ENCODE data around the gene PIP5K1C.

The PIP5K1C gene

DNA sequence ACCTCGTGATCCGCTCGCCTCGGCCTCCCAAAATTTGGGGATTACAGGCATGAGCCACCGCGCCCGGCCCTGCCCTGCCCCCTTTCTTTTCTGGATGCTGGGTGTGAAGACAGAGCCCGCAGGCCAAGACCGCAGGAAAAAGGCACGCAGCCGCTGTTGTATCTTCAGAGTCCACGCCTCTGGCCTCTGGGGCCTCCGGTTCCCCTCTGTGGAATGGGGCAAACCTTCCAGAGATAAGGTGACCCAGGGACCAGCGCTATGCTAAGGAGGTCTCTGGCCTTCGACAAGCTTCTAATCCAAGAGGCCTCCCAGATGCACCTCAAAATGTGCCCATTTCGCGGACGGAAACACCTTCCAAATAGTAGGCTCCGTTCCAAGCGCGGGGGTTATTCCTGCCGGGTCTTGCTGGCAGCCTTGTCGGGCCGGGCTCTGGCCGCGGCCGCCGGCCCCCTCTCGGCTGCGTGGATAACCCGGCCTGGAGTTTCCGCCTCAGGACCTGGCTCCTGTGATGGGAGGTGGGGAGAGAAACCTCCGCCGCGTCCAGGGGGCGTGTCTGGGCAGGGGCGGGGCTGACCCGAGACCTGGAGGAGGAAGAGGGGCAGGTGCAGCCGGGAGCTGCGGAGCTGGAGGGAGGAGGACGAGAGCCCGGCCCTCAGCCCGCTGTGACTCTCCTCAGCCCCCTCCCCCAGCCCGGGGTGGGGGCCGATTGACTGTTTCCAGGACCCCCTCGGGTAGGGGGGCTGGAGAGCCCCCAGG, 21.0 kb upstream of the PIP5K1C start:
- DNase-seq = peak; percentile 87 to 93

DNA sequence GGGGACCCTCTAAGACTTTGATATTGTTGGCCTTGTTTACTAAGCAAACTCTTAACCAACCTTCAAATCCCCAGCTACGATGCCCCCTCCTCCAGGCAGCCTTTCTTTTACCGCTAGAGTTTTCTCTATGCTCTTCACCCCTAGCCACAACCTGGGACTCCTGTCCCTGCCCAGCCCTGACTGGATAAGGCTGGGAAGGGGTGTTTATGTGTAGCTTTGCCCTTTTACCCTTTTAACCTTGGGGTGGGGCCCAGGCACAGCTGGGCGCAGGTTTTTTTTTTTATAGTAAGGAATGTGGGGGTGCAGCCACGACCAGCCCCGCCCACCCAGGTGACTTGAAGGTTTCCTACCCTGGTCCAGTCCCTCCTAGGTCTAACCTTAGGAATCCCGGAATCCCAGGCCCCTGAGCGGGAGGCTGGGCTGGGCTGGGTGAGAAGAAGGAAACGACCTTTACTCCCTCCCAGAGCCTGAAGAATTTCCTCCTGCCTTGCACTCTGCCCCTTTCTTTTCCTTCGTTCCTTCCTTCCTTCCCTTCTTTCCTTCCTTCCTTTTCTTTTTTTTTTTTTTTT, 20.2 kb upstream of the PIP5K1C start:
- DNase-seq = no peak

DNA sequence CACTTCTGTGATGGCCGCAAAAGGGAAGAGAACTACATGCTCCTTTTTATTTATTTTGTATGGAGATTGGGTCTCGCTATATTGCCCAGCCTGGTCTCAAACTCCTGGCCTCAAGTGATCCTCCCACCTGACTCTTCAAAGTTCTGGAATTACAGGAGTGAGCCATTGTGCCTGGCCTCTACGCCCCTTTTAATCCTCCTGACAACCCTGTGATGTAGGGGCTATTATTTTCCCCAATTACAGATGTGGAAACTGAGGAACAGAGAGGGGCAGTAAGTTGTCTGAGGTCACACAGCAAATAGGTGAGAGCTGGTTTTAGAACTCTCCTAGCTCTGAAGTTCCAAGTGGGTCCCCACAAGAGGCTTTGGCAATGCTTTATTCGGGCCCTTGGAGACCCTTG, 19.6 kb upstream of the PIP5K1C start:
- no peak for DNase-seq

DNA sequence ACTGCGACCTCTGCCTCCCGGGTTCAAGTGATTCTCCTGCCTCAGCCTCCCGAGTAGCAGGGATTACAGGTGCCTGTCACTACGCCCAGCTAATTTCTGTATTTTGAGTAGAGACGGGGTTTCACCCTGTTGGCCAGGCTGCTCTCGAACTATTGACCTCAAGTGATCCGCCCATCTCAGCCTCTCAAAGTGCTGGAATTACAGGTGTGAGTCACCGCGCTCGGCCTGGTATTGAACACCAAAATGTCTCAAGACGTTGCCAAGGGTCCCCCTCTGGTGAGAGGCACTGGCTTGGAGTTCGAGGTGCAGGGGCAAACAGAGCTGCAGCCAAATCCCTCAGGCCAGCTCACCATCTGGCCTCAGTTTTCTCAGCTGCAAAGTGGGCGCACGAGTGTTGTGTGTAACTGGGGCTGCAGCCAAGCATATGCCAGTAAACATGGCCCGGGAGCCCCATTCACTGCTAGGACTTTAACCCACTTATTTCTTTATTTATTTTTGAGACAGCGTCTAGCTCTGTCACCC, 15.9 kb upstream of the PIP5K1C start:
- no peak for DNase-seq

DNA sequence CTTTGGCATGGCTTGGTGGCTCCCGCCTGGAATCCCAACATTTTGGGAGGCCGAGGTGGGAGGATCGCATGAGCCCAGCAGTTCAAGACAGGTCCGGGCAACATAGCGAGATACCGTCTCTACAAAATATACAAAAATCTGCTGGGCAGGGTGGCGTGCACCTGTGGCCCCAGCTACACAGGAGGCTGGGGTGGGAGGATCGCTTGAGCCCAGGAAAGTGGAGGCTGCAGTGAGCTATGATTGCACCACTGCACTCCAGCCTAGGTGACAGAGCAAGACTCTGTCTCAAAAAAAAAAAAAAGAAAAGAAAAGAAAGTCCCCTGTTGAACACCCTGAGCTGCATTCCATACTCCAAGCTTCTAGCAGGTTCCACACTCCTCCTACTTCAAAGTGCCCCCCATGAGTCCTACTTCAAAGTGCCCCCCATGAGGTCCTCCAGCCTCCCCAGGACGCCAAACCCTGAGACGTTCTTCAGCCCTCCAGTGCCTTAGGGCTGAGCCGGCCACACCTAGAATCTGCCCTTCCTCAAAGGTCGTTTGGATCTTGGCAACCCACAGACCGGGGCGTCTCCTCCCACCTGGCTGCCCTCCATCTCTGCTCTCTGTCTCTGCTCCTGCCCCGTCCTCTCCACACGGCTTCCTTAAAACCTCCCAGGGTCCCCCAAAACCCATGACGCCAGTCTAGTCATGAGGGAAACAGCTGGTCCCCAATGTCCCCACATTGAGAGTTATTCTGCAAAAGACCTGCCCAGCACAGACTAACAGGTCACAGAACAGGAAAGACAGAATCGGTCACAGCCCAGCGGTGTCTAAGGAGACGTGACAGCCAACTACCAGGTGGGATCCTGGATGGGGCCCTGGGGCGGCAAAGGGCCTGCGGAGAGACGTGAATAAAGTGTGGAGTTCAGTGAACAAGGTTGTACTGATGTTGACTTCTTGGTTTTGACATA, 12.7 kb upstream of the PIP5K1C start:
- no peak for DNase-seq

DNA sequence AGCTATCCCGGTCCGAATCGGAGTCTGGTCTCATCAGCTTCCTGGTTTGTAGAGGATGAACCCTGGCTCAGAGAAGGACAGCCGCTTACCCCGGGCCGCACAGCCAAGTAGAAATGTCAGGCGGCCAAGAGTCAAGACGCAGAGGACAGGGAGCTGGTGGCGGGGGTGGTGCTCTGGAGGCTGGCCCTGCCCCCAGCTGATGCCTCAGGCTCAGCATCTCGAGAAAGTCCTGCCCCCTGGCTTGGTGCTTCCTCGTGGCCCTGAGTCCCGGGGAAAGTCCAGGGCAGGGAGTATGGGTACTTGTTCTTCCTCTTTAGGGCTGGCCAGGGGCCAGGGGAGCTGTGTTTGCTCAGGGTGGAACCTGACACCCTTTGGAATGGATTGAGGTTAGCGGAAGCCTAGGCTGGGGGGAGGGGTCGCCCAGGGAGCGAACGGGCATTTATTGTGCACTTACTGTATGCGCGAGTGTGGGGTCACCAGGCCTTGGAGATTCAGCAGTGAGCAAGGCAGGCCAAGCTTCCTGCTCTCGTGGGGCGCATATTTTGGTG, 10.1 kb upstream of the PIP5K1C start:
- DNase-seq = peak in 1 of 2 donors; percentile 68

DNA sequence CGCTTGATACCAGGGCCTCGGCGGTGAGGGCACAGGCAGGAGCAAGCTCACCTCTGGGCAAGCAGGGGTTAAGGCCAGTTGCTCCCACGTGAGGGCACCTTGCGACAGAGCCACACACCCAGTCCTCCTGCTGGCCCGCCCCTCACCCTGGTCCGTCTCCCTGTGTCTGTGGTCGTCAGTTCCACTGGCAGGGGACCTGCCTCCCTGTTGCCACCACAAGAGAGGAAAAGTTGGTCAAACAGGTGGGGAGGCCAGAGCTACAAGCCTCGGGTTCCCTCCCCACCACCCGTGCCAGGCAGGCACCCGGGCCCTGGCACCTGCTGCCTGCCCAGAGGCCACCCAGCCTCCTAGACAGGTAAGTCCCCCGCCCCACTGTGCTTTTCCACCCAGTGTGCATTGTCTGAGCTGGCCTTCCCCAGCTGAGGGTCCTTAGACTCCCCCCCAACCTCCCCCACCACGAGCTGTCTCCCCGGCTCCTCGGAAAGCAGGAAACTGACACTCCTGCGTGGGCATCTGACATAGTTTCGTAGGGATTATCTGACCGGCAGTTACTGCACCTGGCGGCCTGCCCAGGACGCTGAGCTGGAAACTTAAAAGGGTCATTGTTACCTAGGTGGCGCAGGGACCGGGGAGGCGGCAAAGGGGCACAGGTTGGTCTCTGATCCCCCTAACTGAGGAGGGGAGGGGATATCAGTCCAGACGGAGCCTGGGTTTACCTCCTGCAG, 8.1 kb upstream of the PIP5K1C start, which contains the start of gene TJP3:
Gene TJP3, plus strand, starts transcription at position 178 of the 725 bp plus-strand sequence. CDS start 20,049 bp downstream, outside the sequence.
- no peak for DNase-seq

DNA sequence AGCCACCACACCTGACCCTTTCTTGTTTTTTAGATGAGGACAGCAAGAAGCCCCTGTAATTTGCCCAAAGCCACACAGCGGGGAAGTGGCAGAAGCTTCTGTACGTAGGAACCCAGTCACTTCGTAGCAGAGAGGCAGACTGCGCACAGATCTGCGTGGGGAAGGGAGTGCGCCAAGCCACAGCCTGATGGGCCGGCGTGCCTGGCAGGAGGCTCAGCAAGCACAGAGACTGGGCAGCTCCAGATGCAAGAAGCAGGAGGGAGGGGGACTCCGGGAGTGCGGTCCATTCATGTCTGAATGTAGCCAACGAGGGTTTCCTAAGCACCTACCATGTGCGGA, 7.6 kb upstream of the PIP5K1C start:
- DNase-seq = no peak

DNA sequence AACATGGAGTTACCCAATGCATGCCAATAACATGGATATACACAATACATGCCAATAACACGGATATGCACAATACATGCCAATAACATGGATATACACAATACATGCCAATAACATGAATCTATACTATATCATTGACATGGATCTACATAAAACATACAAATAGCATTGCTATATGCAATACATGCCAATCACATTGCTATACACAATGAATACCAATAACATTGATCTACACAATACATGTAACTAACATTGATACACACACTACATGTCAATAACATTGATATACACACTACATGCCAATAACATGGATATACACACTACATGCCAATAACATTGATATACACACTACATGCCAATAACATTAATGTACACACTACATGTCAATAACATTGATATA, 932 bp upstream of the PIP5K1C start:
- no peak for DNase-seq

DNA sequence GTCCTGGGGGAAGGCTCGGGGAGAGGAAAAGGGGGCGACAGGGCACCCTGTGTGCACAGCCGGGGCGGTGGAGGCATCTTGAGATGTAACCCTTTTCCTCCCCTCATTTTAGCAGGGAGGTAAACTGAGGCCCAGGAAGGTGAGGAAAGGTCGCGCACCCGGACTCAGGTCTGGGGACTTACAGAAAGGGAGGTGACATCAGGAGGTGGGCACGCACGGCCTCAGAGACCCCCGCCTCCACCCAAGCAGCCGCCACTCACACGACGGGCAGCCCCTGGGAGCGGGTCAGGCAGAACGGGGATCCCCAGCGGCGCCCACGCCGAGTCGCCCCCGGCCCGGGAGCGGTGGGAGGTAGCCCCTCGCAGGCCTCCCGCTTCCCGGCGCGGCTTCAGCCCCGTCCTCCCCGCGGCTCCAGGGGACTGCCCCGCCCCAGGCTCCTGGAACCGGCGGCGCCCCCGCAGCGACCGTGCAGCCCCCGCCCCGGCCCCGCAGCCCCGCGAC, 477 bp downstream of the PIP5K1C start:
- DNase-seq = no peak

DNA sequence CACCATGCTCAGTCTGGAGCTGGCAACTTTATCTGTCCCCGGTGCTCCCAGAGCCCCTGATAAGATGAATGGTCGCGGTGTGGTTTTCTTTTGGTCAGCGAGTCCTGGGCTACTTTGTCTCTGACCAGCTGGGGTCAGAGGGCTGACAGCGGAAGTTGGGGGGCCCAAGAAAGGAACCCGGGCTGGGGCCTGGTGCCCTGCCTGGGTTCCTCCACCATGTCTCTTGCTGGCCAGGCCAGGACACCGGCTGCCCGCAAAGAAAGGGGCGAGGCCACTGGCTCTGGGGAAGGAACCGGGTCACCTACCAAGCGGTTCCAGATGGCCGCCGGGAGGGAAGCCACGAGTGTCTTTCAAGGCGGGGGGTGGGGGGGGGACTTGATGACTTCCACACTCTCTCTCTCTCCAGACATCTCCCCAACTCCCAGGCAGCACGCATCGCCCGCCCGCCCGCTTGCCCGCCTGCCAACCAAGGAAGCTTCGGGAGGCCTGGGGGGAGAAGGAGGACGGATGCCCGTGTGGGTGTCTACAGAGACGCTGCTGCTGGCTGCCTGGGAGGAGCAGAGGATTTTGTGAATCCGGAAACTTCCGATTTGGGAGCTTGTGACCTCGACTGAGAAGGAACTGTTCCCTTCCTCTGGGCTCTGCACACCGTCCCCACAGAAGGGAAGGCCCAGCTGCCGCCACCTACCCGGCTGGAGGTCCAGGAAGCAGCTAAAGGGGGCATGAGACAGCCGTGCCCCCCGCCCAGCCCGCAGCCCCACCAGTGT, 1.1 kb downstream of the PIP5K1C start:
- DNase-seq = peak in 1 of 2 donors; percentile 23

DNA sequence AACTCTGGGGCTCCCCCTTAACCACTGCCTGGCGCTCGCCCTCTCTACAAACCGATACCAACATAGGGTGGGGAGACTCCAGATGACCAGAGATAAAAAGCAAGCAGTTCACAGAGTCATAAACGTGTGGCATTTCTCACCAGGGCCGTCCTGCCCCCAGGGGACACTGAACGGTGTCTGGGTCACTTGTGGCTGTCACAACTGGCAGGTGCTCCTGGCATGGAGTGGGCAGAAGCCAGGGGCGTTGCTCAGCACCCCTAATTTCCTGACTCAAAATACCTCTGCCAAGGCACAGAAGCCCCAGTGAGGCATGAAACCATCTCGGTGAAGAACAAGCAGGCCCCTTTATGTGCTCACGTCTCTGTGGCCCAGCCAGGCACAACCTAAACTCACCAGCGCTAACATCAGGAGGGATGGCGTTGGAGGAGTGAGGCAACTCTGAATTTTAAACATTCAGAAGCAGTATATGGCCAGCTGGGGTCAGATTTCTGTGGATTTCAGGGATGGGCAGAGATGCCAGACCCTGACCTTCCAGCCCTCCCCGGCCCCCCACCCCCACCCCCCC, 1.8 kb downstream of the PIP5K1C start:
- no peak for DNase-seq

DNA sequence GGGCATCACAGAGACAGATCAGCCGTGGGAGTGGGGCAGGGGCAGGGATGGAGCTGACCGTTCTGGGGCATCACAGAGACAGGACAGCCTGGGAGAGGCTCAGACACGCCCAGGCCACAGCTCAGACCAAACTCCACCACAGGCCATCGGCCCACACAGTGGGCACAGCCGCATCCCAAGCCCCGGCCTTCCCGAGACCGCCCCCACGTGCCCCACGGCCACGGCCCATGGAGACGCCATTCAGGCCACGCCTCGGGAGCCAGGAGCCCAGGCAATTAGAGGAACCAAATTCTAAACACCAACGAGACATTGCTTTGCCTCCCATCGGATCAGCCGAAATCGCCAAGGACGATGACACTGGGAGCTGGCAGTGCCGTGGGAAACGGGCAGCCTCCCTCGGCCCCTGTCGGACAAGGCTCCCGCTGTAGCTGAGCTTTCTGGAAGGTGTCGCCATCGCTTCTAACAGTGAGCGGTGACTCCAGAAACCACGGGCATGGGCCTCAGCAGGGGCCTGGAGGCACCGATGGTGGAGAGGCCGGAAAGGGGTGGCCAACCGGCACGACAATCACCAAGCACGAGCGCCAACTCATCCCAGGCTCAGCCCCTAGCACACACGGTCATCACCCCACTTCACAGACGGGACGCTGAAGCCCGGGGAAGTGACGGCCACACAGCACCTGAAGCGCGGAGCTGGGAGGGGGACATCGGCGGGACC, 2.4 kb downstream of the PIP5K1C start:
- no peak for DNase-seq

DNA sequence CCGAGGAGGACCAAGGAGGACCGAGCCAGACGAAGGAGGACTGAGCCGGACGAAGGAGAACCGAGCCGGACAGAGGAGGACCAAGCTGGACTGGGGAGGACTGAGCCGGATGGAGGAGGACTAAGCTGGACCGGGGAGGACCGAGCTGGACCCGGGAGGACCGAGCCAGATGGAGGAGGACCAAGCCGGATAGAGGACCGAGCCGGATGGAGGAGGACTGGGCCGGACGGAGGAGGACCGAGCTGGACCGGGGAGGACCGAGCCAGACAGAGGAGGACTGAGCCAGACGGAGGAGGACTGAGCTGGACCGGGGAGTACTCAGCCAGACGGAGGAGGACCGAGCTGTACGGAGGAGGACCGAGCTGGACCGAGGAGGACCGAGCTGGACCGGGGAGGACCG, 3.2 kb downstream of the PIP5K1C start:
- no peak for DNase-seq

DNA sequence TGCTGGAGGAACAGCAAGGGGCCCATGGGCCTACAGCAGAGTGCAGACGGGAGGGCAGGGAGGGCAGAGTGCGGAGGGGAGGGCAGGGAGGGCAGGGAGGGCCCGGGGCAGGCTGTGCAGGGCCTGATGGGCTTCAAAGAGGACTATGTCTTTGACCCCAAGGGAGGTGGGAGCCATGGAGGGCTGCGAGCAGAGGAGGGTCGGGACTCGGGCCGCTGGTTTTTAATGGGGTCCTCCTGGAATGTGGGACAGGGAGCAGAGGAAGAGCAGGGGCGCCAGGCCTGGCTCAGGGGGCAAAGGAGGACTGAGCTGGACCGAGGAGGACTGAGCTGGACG, 3.6 kb downstream of the PIP5K1C start:
- DNase-seq = no peak

DNA sequence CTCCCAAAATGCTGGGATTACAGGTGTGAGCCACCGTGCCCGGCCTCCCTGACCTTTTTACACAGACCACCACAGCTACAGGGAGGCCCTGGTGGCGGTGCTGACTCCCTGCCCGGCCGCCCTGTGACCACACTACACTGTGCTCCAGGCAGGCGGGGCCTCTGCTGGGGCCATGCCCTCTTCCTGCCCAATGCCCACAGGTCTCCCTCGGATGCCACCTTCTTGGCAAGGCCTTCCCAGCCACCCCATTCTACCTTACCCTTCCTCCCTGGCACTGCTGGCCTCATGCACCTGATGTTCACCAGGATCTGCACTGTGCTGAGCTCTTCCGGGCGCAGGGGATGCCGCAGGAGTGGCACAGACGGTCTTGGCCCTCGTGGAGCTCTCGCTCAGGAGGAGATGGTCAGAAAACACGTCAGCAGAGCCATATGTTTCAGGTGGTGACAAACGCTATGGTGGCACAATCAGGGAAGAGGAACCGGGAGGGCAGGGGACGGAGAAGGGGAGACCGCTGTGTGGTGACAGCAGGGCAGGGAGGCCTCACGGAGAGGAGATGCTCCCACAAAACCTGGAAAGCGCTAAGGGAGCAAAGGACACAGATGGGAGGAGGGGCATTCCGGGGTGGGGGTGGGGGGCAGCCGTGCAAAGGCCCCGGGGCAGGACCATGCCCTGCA, 4.1 kb downstream of the PIP5K1C start:
- DNase-seq = no peak

DNA sequence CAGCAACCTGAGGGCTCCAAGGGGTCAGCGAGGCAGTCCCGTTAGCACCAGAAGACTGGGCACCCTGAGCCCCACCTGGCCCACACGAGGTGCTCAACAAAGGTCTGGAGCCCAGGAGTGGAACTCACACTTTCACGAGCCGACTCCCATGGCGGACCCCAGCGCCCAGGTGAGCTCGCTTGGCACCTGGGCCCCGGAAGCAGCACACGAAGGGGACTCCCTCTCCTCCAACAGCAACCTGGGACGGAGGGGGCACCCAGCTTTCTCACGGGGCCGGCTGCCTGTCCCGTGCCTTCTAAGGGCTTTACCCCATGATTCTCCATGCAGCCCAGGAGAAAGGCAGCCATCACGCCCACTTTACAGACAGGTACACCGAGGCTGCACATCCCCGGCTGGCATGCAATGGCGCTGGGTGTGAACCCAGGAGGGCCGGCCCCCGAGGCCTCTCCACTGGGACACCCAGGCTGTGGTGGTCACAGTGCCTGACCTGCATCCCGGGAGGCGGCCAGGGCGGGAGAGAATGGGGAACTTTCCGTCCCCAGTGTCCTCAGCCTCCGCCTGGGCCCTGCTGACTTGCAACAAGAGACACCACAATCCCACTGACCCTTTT, 5.0 kb downstream of the PIP5K1C start:
- no peak for DNase-seq

DNA sequence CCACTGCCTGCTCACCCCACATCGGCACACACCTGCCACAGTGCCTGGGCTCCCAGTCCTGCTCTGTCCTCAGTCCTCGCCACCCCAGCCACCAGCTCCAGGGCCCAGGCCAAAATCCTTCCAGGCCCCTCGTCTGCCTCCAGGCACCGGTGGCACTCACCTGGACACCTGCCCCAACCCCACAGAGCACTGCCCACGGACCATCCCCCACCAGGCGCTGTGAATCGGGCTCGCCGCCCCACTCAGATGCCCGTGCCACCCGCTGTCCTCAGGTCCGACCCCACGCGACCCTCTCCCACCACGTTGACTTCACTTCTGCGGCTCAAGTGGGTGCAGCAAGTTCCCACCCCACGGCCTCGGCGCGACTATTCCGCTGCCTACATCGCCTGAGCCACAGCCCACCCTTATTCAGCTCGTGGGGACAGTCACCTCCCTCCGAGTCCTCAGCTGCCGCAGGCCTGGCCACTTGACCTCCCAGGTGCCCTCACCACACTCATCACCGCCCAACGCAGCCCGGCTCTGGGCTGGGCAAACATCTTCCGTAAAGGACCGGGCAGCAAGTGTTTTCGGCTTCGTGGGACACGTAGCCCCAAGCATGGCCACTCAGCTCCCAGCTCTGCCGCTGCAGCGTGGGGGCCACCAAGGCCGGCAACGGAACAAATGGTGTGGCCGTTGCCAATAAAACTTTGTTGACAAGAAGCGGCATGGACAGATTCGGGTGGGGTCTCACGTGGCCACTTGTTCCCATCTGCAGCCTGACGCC, 5.7 kb downstream of the PIP5K1C start:
- DNase-seq = no peak
